Astrocyte (in vitro differentiated cells and primary cell): ENCODE data around the gene CCDC136. TPM values are rescaled to one million over a fixed set of nuclear protein-coding genes. Genes with fewer than 3 reads are reported as not detected.

Experiments
- DNase-seq: peaks from one replicate; pipeline ENCODE4 v3.0.0-alpha.2; 2010; ENCODE audit warnings: low read depth
- FAIRE-seq: peaks from 2 replicates; lab custom pipeline; 2011; peaks lifted over from hg19 to GRCh38; lab: Jason Lieb, UNC
- H2AFZ ChIP-seq: 2 replicates; pipeline ENCODE4 v1.6.0; 2012; ENCODE audit warnings: low read depth, low read length, inconsistent platforms
- H3K27ac ChIP-seq: 2 replicates; pipeline ENCODE4 v1.5.1; 2011; ENCODE audit warnings: low read depth, low read length, inconsistent platforms
- H3K27me3 ChIP-seq: 2 replicates; pipeline ENCODE4 v1.6.0; 2011; ENCODE audit warnings: low read length, inconsistent platforms; ENCODE audit not compliant: insufficient read depth
- H3K36me3 ChIP-seq: 2 replicates; pipeline ENCODE4 v1.5.1; 2011; ENCODE audit warnings: low read length, inconsistent platforms; ENCODE audit not compliant: insufficient read depth
- H3K4me1 ChIP-seq: 2 replicates; pipeline ENCODE4 v1.5.1; 2011; ENCODE audit warnings: low read length, inconsistent platforms; ENCODE audit not compliant: insufficient read depth
- H3K4me2 ChIP-seq: 2 replicates; pipeline ENCODE4 v1.6.0; 2012; ENCODE audit warnings: low read length, inconsistent platforms
- H3K4me3 ChIP-seq: 2 replicates; pipeline ENCODE4 v1.5.1; 2011; ENCODE audit warnings: low read depth, mild to moderate bottlenecking, low read length, inconsistent platforms; ENCODE audit not compliant: insufficient read depth
- H3K79me2 ChIP-seq: 2 replicates; pipeline ENCODE4 v1.6.0; 2012; ENCODE audit warnings: mild to moderate bottlenecking, low read length, inconsistent platforms; ENCODE audit not compliant: insufficient read depth
- H3K9ac ChIP-seq: 2 replicates; pipeline ENCODE4 v1.6.0; 2012; ENCODE audit warnings: mild to moderate bottlenecking, low read length, inconsistent platforms
- H3K9me3 ChIP-seq: 2 replicates; pipeline ENCODE4 v1.5.1; 2012; ENCODE audit warnings: low read depth, mild to moderate bottlenecking, low read length, inconsistent platforms; ENCODE audit not compliant: insufficient read depth
- H4K20me1 ChIP-seq: 2 replicates; pipeline ENCODE4 v1.6.0; 2012; ENCODE audit warnings: low read length, inconsistent platforms; ENCODE audit not compliant: insufficient read depth
- H3K27ac Mint-ChIP-seq: one replicate; pipeline ENCODE4 v1.8.0; 2021; ENCODE audit warnings: mild to moderate bottlenecking, mixed read lengths; ENCODE audit not compliant: unreplicated experiment
- H3K27me3 Mint-ChIP-seq: one replicate; pipeline ENCODE4 v1.8.0; 2021; ENCODE audit warnings: low read depth, mixed read lengths; ENCODE audit not compliant: unreplicated experiment
- H3K36me3 Mint-ChIP-seq: one replicate; pipeline ENCODE4 v1.8.0; 2021; ENCODE audit warnings: low read depth, mixed read lengths; ENCODE audit not compliant: unreplicated experiment
- H3K4me1 Mint-ChIP-seq: one replicate; pipeline ENCODE4 v1.8.0; 2021; ENCODE audit warnings: low read depth, mixed read lengths; ENCODE audit not compliant: unreplicated experiment
- H3K4me3 Mint-ChIP-seq: one replicate; pipeline ENCODE4 v1.8.0; 2021; ENCODE audit warnings: mild to moderate bottlenecking, moderate library complexity, mixed read lengths; ENCODE audit not compliant: unreplicated experiment
- H3K9me3 Mint-ChIP-seq: one replicate; pipeline ENCODE4 v1.8.0; 2021; ENCODE audit warnings: mild to moderate bottlenecking, mixed read lengths; ENCODE audit not compliant: unreplicated experiment
- CTCF ChIP-seq: IDR thresholded peaks from 2 replicates; pipeline ENCODE4 v1.5.1; 2011; ENCODE audit warnings: low read depth, mild to moderate bottlenecking, inconsistent platforms, low read length, moderate library complexity; ENCODE audit not compliant: insufficient read depth
- EZH2 ChIP-seq: IDR thresholded peaks from 2 replicates; pipeline ENCODE4 v1.6.1; 2012; ENCODE audit warnings: mild to moderate bottlenecking, low read length, inconsistent platforms; ENCODE audit not compliant: insufficient read depth
- total RNA-seq: library from RNA; stranded (reverse); gene quantifications from 2 replicates; pipeline ENCODE4 v1.2.1, GENCODE V29; 2021

Gene CCDC136
- total RNA-seq, 1 donor from 2014 or later: 14.9 TPM

- Histone ChIP-seq H3K36me3 (peaks cover 74% of the 10 kb centered on the region), H3K27ac (no peak overlapping the region), H3K79me2 (peaks cover 21% of the 10 kb centered on the region), H2AFZ (no peak overlapping the region), H3K27me3 (no peaks in the 10 kb centered on the region), H3K4me3 (no peak overlapping the region), H3K9me3 (no peaks in the 10 kb centered on the region), H3K4me2 (no peak overlapping the region), H3K9ac (no peak overlapping the region), H4K20me1 (peaks cover 92% of the 10 kb centered on the region), H3K4me1 (no peaks in the 10 kb centered on the region)
- Mint-ChIP-seq H3K4me1 (no peaks in the 10 kb centered on the region), H3K9me3 (no peaks in the 10 kb centered on the region), H3K36me3 (peaks cover 18% of the 10 kb centered on the region), H3K27me3 (no peaks in the 10 kb centered on the region), H3K27ac (no peak overlapping the region), H3K4me3 (no peak overlapping the region)
- no peak for DNase-seq
- no peak for FAIRE-seq
- TF ChIP-seq CTCF: no peak
- no peak for TF ChIP-seq EZH2
Measured at GRCh38 chr7:128848289-128849155, 56.8 kb downstream of the CCDC136 start.

GRCh38 chr7:128849156-128849515 is 57.4 kb downstream of the CCDC136 start:
- DNase-seq: no peak
- H3K27ac Mint-ChIP-seq: peak overlapping the region; percentile 58
- Histone ChIP-seq H2AFZ (no peak overlapping the region), H4K20me1 (peaks cover 92% of the 10 kb centered on the region), H3K4me2 (no peak overlapping the region), H3K36me3 (peaks cover 68% of the 10 kb centered on the region), H3K9me3 (no peaks in the 10 kb centered on the region), H3K4me3 (no peak overlapping the region), H3K27me3 (no peaks in the 10 kb centered on the region), H3K9ac (no peak overlapping the region), H3K4me1 (no peaks in the 10 kb centered on the region), H3K79me2 (peaks cover 21% of the 10 kb centered on the region), H3K27ac (no peak overlapping the region)
- no peaks in the 10 kb centered on the region for H3K27me3 Mint-ChIP-seq
- peaks cover 16% of the 10 kb centered on the region for H3K36me3 Mint-ChIP-seq
- no peak overlapping the region for H3K4me3 Mint-ChIP-seq
- FAIRE-seq: no peak
- no peak for TF ChIP-seq CTCF
- no peak for TF ChIP-seq EZH2
- no peaks in the 10 kb centered on the region for H3K4me1 Mint-ChIP-seq
- H3K9me3 Mint-ChIP-seq: no peaks in the 10 kb centered on the region
